Stimulated activated CD4-positive, alpha-beta T cell treated with anti-CD3 and anti-CD28 coated beads, Interleukin-2, amount 100 ng/mL, for 48 hours (primary cell): ENCODE data around the gene LIPF.
"Not testable (repeated sequence)": the region's sequence is repeated elsewhere in the genome, so short reads cannot be mapped to it uniquely, and the experiment has no call there.

ENCODE experiments used
- DNase-seq, 2 donors: peaks; one replicate each; pipeline ENCODE4 v3.0.0-alpha.2; 2020

LIPF gene

GRCh38 chr10:88664142-88664541 is at the start of gene LIPF:
Gene LIPF (plus strand): TSS chr10:88664442. CDS start chr10:88667298, 2,856 bp downstream.
- DNase-seq, result no peak

- DNase-seq, result no peak
Observed at GRCh38 chr10:88616250-88616977, 47.8 kb upstream of the LIPF start.

GRCh38 chr10:88617772-88618300 is 46.4 kb upstream of the LIPF start:
- no peak for DNase-seq

- DNase-seq, result no peak
Observed at GRCh38 chr10:88618496-88618895, 45.7 kb upstream of the LIPF start.

- DNase-seq, result no peak
Observed at GRCh38 chr10:88620441-88620840, 43.8 kb upstream of the LIPF start.

GRCh38 chr10:88623835-88624234 is 40.4 kb upstream of the LIPF start:
- DNase-seq, result no peak

- DNase-seq, result no peak
Observed at GRCh38 chr10:88624840-88625239, 39.4 kb upstream of the LIPF start.

- no peak for DNase-seq
Observed at GRCh38 chr10:88640186-88640585, 24.1 kb upstream of the LIPF start.

GRCh38 chr10:88642209-88642608 is 22.0 kb upstream of the LIPF start:
- DNase-seq, result no peak

GRCh38 chr10:88642963-88643362 is 21.3 kb upstream of the LIPF start:
- DNase-seq, result no peak

GRCh38 chr10:88647061-88647615 is 17.1 kb upstream of the LIPF start:
- DNase-seq, result no peak

GRCh38 chr10:88651101-88651551 is 13.1 kb upstream of the LIPF start:
- no peak for DNase-seq

GRCh38 chr10:88652616-88653015 is 11.6 kb upstream of the LIPF start:
- no peak for DNase-seq

GRCh38 chr10:88657901-88658300 is 6.3 kb upstream of the LIPF start:
- DNase-seq, result no peak

GRCh38 chr10:88659725-88660597 is 4.3 kb upstream of the LIPF start:
- no peak for DNase-seq

GRCh38 chr10:88660598-88660884 is 3.7 kb upstream of the LIPF start:
- DNase-seq, result no peak

GRCh38 chr10:88661018-88661417 is 3.2 kb upstream of the LIPF start:
- no peak for DNase-seq

- no peak for DNase-seq
Observed at GRCh38 chr10:88661577-88661976, 2.7 kb upstream of the LIPF start.

- DNase-seq, result not testable (repeated sequence)
Observed at GRCh38 chr10:88663153-88663552, 1.1 kb upstream of the LIPF start.

GRCh38 chr10:88668465-88668864 is 4.2 kb downstream of the LIPF start:
- DNase-seq, result no peak

- peak; percentile 4 to 6 for DNase-seq
Observed at GRCh38 chr10:88670497-88670896, 6.3 kb downstream of the LIPF start.

- DNase-seq, result no peak
Observed at GRCh38 chr10:88672041-88672440, 7.8 kb downstream of the LIPF start.

- no peak for DNase-seq
Observed at GRCh38 chr10:88676283-88677060, 12.2 kb downstream of the LIPF start.
